ENCODE data around the gene SYT2.
"Not testable (repeated sequence)": the region's sequence is repeated elsewhere in the genome, so short reads cannot be mapped to it uniquely, and the experiment has no call there.

The SYT2 gene

DNA sequence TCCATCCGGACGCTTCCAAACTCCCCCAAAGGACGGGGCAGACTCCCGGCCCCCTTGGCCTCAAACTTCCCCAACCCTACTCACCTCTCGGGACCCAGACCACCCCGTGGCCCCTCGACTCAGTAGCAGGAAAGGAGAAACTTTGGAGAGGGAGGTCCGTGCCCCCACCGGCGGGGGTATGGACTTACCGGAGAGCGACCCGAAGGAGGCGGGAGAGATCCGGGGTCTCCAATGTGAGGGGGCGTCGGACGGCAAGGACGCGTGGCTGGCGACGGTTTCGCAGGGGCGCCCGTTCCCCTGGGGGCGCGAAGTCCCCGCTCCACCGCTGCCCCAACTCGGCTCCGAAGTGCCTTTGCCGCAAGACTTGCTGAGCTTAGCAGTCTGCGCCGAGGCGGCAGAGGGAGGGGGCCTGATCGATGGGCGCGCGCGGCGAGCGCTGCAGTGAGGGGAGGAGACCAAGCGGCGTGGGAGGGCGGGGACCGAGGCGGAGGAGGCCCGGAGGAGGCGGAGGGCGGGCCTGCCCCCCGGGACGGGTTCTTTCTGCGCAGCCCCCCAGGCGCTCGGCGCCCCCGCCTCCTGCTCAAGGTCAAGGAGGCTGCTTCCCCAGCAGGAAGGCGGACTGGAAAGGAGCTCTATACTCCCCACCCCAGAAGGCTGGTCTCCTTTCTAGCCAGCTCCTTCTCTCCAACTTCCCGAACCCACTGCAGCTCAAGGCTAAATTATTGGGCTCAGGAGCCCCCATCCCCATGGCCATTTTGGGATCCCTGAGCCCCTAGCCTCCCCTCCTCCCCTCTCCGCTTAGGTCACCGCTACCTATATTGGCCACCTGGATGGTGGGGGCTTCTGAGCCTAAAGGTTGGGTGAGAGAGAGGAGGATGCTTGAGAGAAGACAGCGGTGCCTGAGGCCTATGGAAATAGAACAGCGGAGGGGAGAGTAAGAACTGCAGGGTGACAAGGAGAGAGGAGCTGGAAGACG lies at the start of gene SYT2:
Gene SYT2 (minus strand): TSS at position 385 of the 976 bp plus-strand sequence. CDS start 104,682 bp downstream, outside the sequence.
- no peak for DNase-seq (ENCODE audit: low spot score)
- TF ChIP-seq, protein P1, sequence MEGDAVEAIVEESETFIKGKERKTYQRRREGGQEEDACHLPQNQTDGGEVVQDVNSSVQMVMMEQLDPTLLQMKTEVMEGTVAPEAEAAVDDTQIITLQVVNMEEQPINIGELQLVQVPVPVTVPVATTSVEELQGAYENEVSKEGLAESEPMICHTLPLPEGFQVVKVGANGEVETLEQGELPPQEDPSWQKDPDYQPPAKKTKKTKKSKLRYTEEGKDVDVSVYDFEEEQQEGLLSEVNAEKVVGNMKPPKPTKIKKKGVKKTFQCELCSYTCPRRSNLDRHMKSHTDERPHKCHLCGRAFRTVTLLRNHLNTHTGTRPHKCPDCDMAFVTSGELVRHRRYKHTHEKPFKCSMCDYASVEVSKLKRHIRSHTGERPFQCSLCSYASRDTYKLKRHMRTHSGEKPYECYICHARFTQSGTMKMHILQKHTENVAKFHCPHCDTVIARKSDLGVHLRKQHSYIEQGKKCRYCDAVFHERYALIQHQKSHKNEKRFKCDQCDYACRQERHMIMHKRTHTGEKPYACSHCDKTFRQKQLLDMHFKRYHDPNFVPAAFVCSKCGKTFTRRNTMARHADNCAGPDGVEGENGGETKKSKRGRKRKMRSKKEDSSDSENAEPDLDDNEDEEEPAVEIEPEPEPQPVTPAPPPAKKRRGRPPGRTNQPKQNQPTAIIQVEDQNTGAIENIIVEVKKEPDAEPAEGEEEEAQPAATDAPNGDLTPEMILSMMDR (IDR thresholded peaks at IDR 0.05; ENCODE audit: extremely low read depth, missing control alignments): no peak

DNA sequence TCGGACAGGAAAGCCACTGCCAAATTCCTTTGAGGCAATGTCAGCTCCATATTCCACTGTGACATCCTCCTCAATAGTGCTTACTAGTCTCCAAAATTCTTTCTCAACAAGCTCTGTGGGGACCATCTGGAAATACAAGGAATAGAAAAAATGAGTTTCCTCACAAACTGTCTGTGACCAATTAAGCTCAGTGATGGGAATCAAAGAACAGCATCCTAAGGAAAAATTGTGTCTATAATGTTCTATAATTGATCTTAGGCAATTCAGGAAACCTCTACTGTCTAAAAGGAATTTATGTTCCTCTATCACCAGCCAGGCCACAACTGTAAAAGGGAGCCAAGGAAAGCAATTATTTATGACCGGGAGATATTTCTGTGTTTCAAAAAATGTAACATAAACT lies 46.1 kb upstream of the SYT2 start:
- DNase-seq (ENCODE audit: low spot score): no peak
- TF ChIP-seq, protein P1 (IDR thresholded peaks at IDR 0.05; ENCODE audit: extremely low read depth, missing control alignments): no peak

DNA sequence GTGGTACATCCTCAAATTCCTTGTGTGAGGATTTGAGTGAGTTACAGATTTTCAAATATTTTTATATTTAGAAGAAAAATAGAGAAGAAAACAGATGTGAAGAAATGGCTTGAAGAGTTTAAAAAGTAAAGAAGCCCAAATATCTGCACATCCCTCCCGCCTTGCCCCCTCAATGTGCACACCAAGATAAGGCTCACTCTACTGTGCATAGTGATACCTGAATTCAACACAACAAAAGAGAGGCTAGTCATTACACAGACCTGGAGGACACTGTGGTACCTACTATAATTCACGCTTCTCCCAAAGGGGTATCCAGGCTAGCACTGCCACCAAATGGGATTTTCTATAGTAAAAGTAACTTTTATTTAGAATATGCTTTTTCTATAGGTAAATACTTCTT lies 44.0 kb upstream of the SYT2 start:
- no peak for DNase-seq (ENCODE audit: low spot score)
- TF ChIP-seq, protein P1 (IDR thresholded peaks at IDR 0.05; ENCODE audit: extremely low read depth, missing control alignments): no peak

DNA sequence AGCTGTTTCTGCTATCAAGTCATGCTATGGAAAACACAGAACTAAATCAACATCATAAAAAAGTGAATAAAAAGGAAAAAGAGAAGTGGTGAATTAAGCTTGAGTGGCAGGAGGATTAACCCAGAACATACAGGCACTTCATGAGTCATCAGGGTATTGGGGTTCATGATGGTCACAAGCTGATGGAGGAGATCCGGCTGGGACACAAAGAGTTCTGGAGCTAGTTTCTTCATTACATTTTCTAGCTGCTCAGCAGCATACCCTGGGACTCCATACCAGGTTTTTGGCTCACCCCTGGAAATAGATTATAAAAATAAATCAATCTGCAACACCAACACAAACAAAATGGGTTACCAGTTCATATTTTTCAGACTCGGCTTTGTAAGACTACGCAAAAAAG lies 42.5 kb upstream of the SYT2 start:
- DNase-seq (ENCODE audit: low spot score): no peak
- TF ChIP-seq, protein P1 (IDR thresholded peaks at IDR 0.05; ENCODE audit: extremely low read depth, missing control alignments): no peak

DNA sequence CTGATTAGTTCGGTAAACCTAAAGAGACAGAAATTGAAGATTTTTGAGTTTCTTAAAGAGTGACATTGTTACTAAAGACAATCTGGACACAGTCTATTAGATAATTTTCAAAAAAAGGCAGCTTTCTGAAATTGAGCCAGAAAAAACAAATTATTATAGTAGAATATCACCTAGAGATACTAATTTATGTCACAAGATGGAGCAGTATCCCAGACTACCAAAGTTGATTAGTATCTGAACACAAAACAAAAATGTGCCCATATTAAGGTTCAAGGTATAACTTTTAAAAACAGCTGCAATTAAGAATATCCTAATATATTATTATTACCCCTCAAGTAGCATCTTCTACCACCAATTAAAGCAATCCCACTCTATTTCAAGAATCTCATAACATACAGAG lies 40.5 kb upstream of the SYT2 start:
- TF ChIP-seq, protein P1 (IDR thresholded peaks at IDR 0.05; ENCODE audit: extremely low read depth, missing control alignments): no peak

DNA sequence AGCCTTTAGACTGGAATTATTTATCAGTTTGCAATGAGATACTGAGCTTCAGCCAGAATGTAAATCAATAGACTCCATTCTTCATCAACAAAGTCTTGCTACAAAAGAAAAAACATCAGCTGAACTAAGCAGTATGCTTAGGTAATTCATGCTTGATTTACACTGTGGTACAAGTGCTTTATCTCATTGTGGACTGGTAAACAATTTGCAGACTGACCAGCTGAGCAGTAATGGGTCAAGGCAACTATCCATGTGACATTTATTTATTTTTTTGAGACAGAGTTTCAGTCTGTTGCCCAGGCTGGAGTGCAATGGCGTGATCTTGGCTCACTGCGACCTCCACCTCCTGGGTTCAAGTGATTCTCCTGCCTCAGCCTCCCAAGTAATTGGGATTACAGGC lies 39.8 kb upstream of the SYT2 start:
- TF ChIP-seq, protein P1 (IDR thresholded peaks at IDR 0.05; ENCODE audit: extremely low read depth, missing control alignments): no peak
- no peak for DNase-seq (ENCODE audit: low spot score)

More for the DNA sequence above, 40.5 kb upstream of the SYT2 start:
- DNase-seq (ENCODE audit: low spot score): no peak

DNA sequence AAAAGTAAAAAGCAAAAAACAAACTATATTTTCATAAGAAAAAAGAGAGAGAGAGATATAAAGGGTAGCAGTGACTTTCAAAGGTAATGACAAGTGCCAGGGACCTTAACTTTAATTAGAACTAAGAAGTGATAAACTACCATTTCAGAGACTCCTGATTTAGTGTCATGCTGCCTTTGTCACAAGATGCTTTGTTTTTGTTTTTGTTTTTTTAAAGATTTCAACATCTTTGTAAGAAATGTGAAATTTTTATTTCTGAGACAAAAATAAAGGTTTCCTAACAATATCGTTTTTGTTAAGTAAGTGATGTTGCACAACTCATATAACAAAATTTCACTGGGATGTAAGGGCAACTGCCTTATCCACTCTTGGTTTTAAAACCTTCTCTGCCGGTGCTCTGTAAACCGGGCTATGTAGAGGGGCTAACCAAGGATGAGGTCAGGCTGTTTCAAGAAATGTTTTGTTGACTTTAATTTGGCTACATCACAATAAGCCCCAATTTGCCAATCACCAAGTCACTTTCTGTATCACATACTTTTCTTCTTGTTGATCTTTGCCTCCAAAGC lies 35.2 kb upstream of the SYT2 start:
- TF ChIP-seq, protein P1 (IDR thresholded peaks at IDR 0.05; ENCODE audit: extremely low read depth, missing control alignments): no peak
- no peak for DNase-seq (ENCODE audit: low spot score)

DNA sequence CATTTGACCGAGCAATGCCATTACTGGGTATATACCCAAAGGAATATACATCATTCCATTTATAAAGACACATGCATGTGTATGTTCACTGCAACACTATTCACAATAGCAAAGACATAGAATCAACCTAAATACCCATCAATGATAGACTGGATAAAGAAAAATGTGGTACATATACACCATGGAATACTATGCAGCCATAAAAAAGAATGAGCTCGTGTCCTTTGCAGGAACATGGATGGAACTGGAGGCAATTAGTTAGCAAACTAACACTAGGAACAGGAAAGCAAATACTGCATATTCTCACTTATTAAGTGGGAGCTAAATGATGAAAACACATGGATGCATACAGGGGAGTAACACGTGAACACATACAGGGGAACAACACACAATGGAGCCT lies 34.5 kb upstream of the SYT2 start:
- DNase-seq (ENCODE audit: low spot score): not testable (repeated sequence)
